ENCODE data around the gene RAB5A.
"Not testable (repeated sequence)": the region's sequence is repeated elsewhere in the genome, so short reads cannot be mapped to it uniquely, and the experiment has no call there.

The RAB5A gene

DNA sequence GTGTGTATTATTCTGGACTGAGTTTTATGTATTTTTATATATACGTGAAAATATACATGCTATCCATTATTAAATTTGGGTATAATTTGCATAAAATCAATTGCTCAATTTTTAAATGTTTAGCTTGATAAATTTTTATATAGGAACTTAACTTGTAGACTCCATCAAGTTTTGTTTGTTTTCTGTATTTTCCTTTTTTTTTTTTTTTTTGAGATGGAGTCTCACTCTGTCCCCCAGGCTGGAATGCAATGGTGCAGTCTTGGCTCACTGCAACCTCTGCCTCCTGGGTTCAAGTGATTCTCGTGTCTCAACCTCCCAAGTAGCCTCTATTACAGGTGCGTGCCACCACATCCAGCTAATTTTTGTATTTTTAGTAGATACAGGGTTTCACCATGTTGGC lies 69.2 kb downstream of the RAB5A start:
- CTCF ChIA-PET; H3K36me3 ChIP-seq (ENCODE audit: control insufficient read depth in 4 of 4, insufficient read depth in 4 of 4, low read length in 3 of 4); POLR2A ChIA-PET; H3K27me3 ChIP-seq (replicated peaks in 2 of 5; ENCODE audit: control insufficient read depth in 4 of 5, insufficient read depth in 5 of 5, low read length in 4 of 5); H3K4me3 ChIP-seq (ENCODE audit: control insufficient read depth in 1 of 7, extremely low read depth in 1 of 7, insufficient read depth in 4 of 7, low read depth in 2 of 7, low read length in 6 of 7); H3K9me3 ChIP-seq (ENCODE audit: control extremely low read depth in 1 of 5, control insufficient read depth in 4 of 5, insufficient read depth in 2 of 5, low read depth in 1 of 5, low read length in 4 of 5); H3K27ac ChIP-seq (ENCODE audit: insufficient read depth in 1 of 2, low read depth in 1 of 2, low read length in 2 of 2, poor library complexity in 1 of 2, severe bottlenecking in 2 of 2); DNase-seq; H3K4me1 ChIP-seq (ENCODE audit: control extremely low read depth in 1 of 4, control insufficient read depth in 4 of 4, insufficient read depth in 4 of 4, low read length in 3 of 4): not testable (repeated sequence)
- 100% methylated on average over 1 of the region's 3 CpGs for WGBS (ENCODE audit: insufficient coverage)

GRCh38 chr3:20022954-20023622 lies 76.2 kb downstream of the RAB5A start:
- H3K27me3 ChIP-seq (replicated peaks in 2 of 5; ENCODE audit: control insufficient read depth in 4 of 5, insufficient read depth in 5 of 5, low read length in 4 of 5) = no peaks in the 10 kb centered on the region
- WGBS (ENCODE audit: insufficient coverage) = no CpG with 5 or more reads among the region's 2 CpGs
- H3K9me3 ChIP-seq (ENCODE audit: control extremely low read depth in 1 of 5, control insufficient read depth in 4 of 5, insufficient read depth in 2 of 5, low read depth in 1 of 5, low read length in 4 of 5) = no peaks in the 10 kb centered on the region
- DNase-seq = peak; percentile 34 to 82 (median 63)
- CTCF ChIA-PET = no interaction called here
- peak overlapping the region in 1 of 2 experiments; percentile 72 for H3K27ac ChIP-seq (ENCODE audit: insufficient read depth in 1 of 2, low read depth in 1 of 2, low read length in 2 of 2, poor library complexity in 1 of 2, severe bottlenecking in 2 of 2)
- no peak overlapping the region for H3K4me3 ChIP-seq (ENCODE audit: control insufficient read depth in 1 of 7, extremely low read depth in 1 of 7, insufficient read depth in 4 of 7, low read depth in 2 of 7, low read length in 6 of 7)
- POLR2A ChIA-PET = no interaction called here
- H3K36me3 ChIP-seq (ENCODE audit: control insufficient read depth in 4 of 4, insufficient read depth in 4 of 4, low read length in 3 of 4) = no peaks in the 10 kb centered on the region
- H3K4me1 ChIP-seq (ENCODE audit: control extremely low read depth in 1 of 4, control insufficient read depth in 4 of 4, insufficient read depth in 4 of 4, low read length in 3 of 4) = peaks cover 0 to 15% (median 11%) of the 10 kb centered on the region in 4 experiments

- POLR2A ChIA-PET = no interaction called here
- no peak overlapping the region for H3K4me3 ChIP-seq (ENCODE audit: control insufficient read depth in 1 of 7, extremely low read depth in 1 of 7, insufficient read depth in 4 of 7, low read depth in 2 of 7, low read length in 6 of 7)
- no peaks in the 10 kb centered on the region for H3K9me3 ChIP-seq (ENCODE audit: control extremely low read depth in 1 of 5, control insufficient read depth in 4 of 5, insufficient read depth in 2 of 5, low read depth in 1 of 5, low read length in 4 of 5)
- CTCF ChIA-PET = interaction anchor here (2.3 kb wide), 1 partner anchor 15 kb away, joined by 9 read pairs; no protein-coding TSS in a partner anchor
- H3K4me1 ChIP-seq (ENCODE audit: control extremely low read depth in 1 of 4, control insufficient read depth in 4 of 4, insufficient read depth in 4 of 4, low read length in 3 of 4) = peaks cover 0 to 15% (median 11%) of the 10 kb centered on the region in 4 experiments
- H3K27me3 ChIP-seq (replicated peaks in 2 of 5; ENCODE audit: control insufficient read depth in 4 of 5, insufficient read depth in 5 of 5, low read length in 4 of 5) = no peaks in the 10 kb centered on the region
- peak in 2 of 3 donors; percentile 50 to 64 for DNase-seq
- no CpG with 5 or more reads among the region's 2 CpGs for WGBS (ENCODE audit: insufficient coverage)
- no peaks in the 10 kb centered on the region for H3K36me3 ChIP-seq (ENCODE audit: control insufficient read depth in 4 of 4, insufficient read depth in 4 of 4, low read length in 3 of 4)
- peak overlapping the region in 1 of 2 experiments; percentile 72 for H3K27ac ChIP-seq (ENCODE audit: insufficient read depth in 1 of 2, low read depth in 1 of 2, low read length in 2 of 2, poor library complexity in 1 of 2, severe bottlenecking in 2 of 2)
Measured at GRCh38 chr3:20023623-20024405, 76.9 kb downstream of the RAB5A start.

- Histone ChIP-seq H3K27ac (ENCODE audit: insufficient read depth in 1 of 2, low read depth in 1 of 2, low read length in 2 of 2, poor library complexity in 1 of 2, severe bottlenecking in 2 of 2) (no peak overlapping the region), H3K9me3 (ENCODE audit: control extremely low read depth in 1 of 5, control insufficient read depth in 4 of 5, insufficient read depth in 2 of 5, low read depth in 1 of 5, low read length in 4 of 5) (no peaks in the 10 kb centered on the region), H3K36me3 (ENCODE audit: control insufficient read depth in 4 of 4, insufficient read depth in 4 of 4, low read length in 3 of 4) (no peaks in the 10 kb centered on the region), H3K4me1 (ENCODE audit: control extremely low read depth in 1 of 4, control insufficient read depth in 4 of 4, insufficient read depth in 4 of 4, low read length in 3 of 4) (peaks cover 0 to 15% (median 11%) of the 10 kb centered on the region in 4 experiments), H3K27me3 (replicated peaks in 2 of 5; ENCODE audit: control insufficient read depth in 4 of 5, insufficient read depth in 5 of 5, low read length in 4 of 5) (no peaks in the 10 kb centered on the region), H3K4me3 (ENCODE audit: control insufficient read depth in 1 of 7, extremely low read depth in 1 of 7, insufficient read depth in 4 of 7, low read depth in 2 of 7, low read length in 6 of 7) (no peak overlapping the region)
- WGBS (ENCODE audit: insufficient coverage) = 96% methylated on average over 4 of the region's 4 CpGs
- CTCF ChIA-PET = no interaction called here
- DNase-seq = no peak
- POLR2A ChIA-PET = no interaction called here
Measured at GRCh38 chr3:20027136-20027535, 80.2 kb downstream of the RAB5A start.

- no peak overlapping the region for H3K4me3 ChIP-seq (ENCODE audit: control insufficient read depth in 1 of 7, extremely low read depth in 1 of 7, insufficient read depth in 4 of 7, low read depth in 2 of 7, low read length in 6 of 7)
- H3K27ac ChIP-seq (ENCODE audit: insufficient read depth in 1 of 2, low read depth in 1 of 2, low read length in 2 of 2, poor library complexity in 1 of 2, severe bottlenecking in 2 of 2) = no peak overlapping the region
- peaks cover 0 to 4% (median 4%) of the 10 kb centered on the region in 4 experiments for H3K4me1 ChIP-seq (ENCODE audit: control extremely low read depth in 1 of 4, control insufficient read depth in 4 of 4, insufficient read depth in 4 of 4, low read length in 3 of 4)
- WGBS (ENCODE audit: insufficient coverage) = 100% methylated on average over 6 of the region's 7 CpGs
- CTCF ChIA-PET = no interaction called here
- no peaks in the 10 kb centered on the region for H3K27me3 ChIP-seq (replicated peaks in 2 of 5; ENCODE audit: control insufficient read depth in 4 of 5, insufficient read depth in 5 of 5, low read length in 4 of 5)
- H3K9me3 ChIP-seq (ENCODE audit: control extremely low read depth in 1 of 5, control insufficient read depth in 4 of 5, insufficient read depth in 2 of 5, low read depth in 1 of 5, low read length in 4 of 5) = no peaks in the 10 kb centered on the region
- POLR2A ChIA-PET = no interaction called here
- no peaks in the 10 kb centered on the region for H3K36me3 ChIP-seq (ENCODE audit: control insufficient read depth in 4 of 4, insufficient read depth in 4 of 4, low read length in 3 of 4)
- DNase-seq = no peak
Measured at GRCh38 chr3:20028905-20029331, 82.0 kb downstream of the RAB5A start.

- H3K4me1 ChIP-seq (ENCODE audit: control extremely low read depth in 1 of 4, control insufficient read depth in 4 of 4, insufficient read depth in 4 of 4, low read length in 3 of 4); H3K36me3 ChIP-seq (ENCODE audit: control insufficient read depth in 4 of 4, insufficient read depth in 4 of 4, low read length in 3 of 4); H3K9me3 ChIP-seq (ENCODE audit: control extremely low read depth in 1 of 5, control insufficient read depth in 4 of 5, insufficient read depth in 2 of 5, low read depth in 1 of 5, low read length in 4 of 5); POLR2A ChIA-PET; H3K4me3 ChIP-seq (ENCODE audit: control insufficient read depth in 1 of 7, extremely low read depth in 1 of 7, insufficient read depth in 4 of 7, low read depth in 2 of 7, low read length in 6 of 7); H3K27ac ChIP-seq (ENCODE audit: insufficient read depth in 1 of 2, low read depth in 1 of 2, low read length in 2 of 2, poor library complexity in 1 of 2, severe bottlenecking in 2 of 2); H3K27me3 ChIP-seq (replicated peaks in 2 of 5; ENCODE audit: control insufficient read depth in 4 of 5, insufficient read depth in 5 of 5, low read length in 4 of 5); CTCF ChIA-PET; DNase-seq: not testable (repeated sequence)
- 94% methylated on average over 5 of the region's 7 CpGs for WGBS (ENCODE audit: insufficient coverage)
Measured at GRCh38 chr3:20031939-20032338, 85.0 kb downstream of the RAB5A start.

All from common myeloid progenitor, CD34-positive (primary cell).